Hepatocyte (in vitro differentiated cells): ENCODE data around the gene TANGO6.

Source experiments
- CTCF ChIP-seq: fragments of 200-600 bp; sonication (generic); IDR thresholded peaks from 2 replicates; pipeline ENCODE4 v1.5.1; 2016; ENCODE audit warnings: antibody characterized with exemption, mild to moderate bottlenecking; ENCODE audit not compliant: poor library complexity
- EZH2 ChIP-seq: fragments of 200-600 bp; sonication (generic); IDR thresholded peaks from 2 replicates; pipeline ENCODE4 v1.6.1; 2016; ENCODE audit warnings: antibody characterized with exemption, mild to moderate bottlenecking, borderline replicate concordance

DNA sequence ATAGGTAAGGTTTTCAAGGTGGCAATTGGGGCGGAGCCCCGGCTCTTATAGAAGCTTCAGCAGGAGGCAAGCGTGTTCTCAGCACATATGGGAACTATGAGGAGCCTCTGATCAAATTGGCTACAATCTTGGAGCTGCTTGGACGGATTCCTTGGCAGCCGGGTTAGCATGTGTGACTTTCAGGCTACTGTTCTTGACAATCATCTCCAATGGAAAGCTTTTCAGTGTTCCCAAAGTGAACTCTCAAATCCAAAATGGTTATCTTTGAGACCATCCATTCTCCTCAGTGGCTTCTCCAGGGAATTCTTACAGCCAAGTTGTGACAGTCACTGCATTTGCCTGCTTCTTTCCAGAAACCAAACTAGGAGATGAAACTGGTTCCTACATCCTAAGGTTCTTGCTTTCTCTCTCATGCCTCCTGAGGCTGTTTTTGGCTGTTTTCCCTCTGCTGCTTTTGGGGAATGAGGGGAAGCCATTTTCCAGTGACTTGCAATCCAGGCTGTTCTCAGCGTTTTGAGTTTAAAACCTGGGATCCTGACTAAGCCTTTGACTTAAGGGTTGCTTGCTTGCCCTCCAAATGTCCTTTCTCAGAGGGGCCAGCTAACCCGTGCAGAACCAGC, 273.0 kb downstream of the TANGO6 start:
- TF ChIP-seq CTCF (no peak), EZH2 (no peak)
